ENCODE measurements around the gene DHX8. TPM values are rescaled to one million over a fixed set of nuclear protein-coding genes. Genes with fewer than 3 reads are reported as not detected.

DHX8 gene
- total RNA-seq, 1 experiment from 2014 or later: 53.5 TPM

DNA sequence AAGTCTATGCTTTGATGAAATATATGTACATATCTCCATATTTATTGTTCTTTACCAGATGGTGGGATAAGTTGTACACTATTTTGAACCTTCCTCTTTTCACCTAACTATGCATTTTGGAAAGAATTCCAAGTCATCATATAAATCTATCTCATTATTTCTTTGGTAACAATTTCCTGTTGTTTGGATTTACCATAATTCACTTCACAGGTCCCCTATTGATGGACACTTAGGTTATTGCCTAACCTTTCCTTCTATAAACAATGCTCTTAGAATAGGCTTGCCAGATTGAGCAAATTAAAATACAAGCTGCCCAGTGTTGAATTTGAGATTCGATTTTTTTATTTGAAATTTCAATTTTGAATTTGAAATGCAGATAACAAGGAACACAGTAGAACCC, 28.9 kb upstream of the DHX8 start:
- Histone ChIP-seq H3K27me3 (ENCODE audit: insufficient read depth, low read length) (no peaks in the 10 kb centered on the region), H3K9ac (ENCODE audit: low read length) (no peak overlapping the region), H3K9me2 (ENCODE audit: insufficient read depth) (no peaks in the 10 kb centered on the region), H3K4me1 (ENCODE audit: control insufficient read depth in 1 of 2, insufficient read depth in 2 of 2, low read length in 2 of 2) (peaks cover 0 to 23% of the 10 kb centered on the region in 2 experiments; a peak in 2 of 4 replicates), H4K20me1 (ENCODE audit: insufficient read depth) (no peaks in the 10 kb centered on the region), H3K36me3 (ENCODE audit: control insufficient read depth in 1 of 2, insufficient read depth in 2 of 2, low read length in 2 of 2) (no peaks in the 10 kb centered on the region), H3K9me3 (ENCODE audit: control insufficient read depth in 1 of 2, insufficient read depth in 1 of 2, low read depth in 1 of 2, low read length in 2 of 2) (no peaks in the 10 kb centered on the region), H3K79me2 (ENCODE audit: insufficient read depth, low read length) (no peaks in the 10 kb centered on the region), H2AFZ (ENCODE audit: low read depth, low read length, poor library complexity, severe bottlenecking) (no peak overlapping the region), H3K4me2 (ENCODE audit: low read length) (no peak overlapping the region), H3K27ac (ENCODE audit: low read depth, low read length) (no peak overlapping the region), H3K4me3 (replicated peaks in 1 of 2; ENCODE audit: low read depth in 1 of 2, low read length in 2 of 2) (no peak overlapping the region)
- ATAC-seq (no peak), DNase-seq (ENCODE audit: low read depth, low spot score) (no peak)
- no TSS peak for BruUV-seq (replicated peaks)
- RAD21 ChIA-PET (ENCODE audit: low non-redundant PET in 1 of 2, low total read pairs in 2 of 2, uncharacterized antibody in 2 of 2, unreplicated experiment in 2 of 2): no interaction called here
- POLR2A ChIA-PET: no interaction called here
- CTCF ChIA-PET: no interaction called here
- intact Hi-C loops (cut with micrococcal nuclease): no loop called here
- TF ChIP-seq CBX3 (IDR thresholded peaks at IDR 0.05; ENCODE audit: low read depth) (no peak), RAD21 (IDR thresholded peaks at IDR 0.05; ENCODE audit: low read depth) (no peak), EZH2phosphoT487 (IDR thresholded peaks at IDR 0.05; ENCODE audit: borderline replicate concordance) (no peak), SRF (IDR thresholded peaks at IDR 0.05; ENCODE audit: low read depth) (no peak), POLR2A (IDR thresholded peaks at IDR 0.05; ENCODE audit: borderline replicate concordance, extremely low read depth, insufficient read depth, insufficient read length) (no peak), EGR1 (IDR thresholded peaks at IDR 0.05; ENCODE audit: low read depth) (no peak), SIN3A (IDR thresholded peaks at IDR 0.05; ENCODE audit: low read depth) (no peak), ELF1 (IDR thresholded peaks at IDR 0.05; ENCODE audit: borderline replicate concordance, low read depth) (no peak), EZH2 (IDR thresholded peaks at IDR 0.05) (no peak)
- TF ChIP-seq, protein P1, sequence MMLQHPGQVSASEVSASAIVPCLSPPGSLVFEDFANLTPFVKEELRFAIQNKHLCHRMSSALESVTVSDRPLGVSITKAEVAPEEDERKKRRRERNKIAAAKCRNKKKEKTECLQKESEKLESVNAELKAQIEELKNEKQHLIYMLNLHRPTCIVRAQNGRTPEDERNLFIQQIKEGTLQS (IDR thresholded peaks at IDR 0.05): no peak

DNA sequence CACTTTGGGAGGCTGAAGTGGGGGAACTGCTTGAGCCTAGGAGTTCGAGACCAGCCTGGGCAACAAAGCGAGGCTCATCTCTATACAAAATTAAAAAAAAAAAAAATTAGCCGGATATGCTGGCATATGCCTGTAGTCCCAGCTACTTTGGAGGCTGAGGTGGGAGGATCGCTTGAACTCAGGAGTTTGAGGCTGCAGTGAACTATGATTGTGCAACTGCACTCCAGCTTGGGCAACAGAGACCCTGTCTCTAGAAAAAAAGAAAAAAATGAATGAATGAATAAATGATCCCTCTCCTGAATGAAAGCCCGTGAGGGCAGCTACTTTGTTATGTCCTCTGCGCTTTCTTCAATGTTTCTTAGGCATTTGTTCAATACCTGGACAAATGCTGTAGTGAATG, 27.7 kb upstream of the DHX8 start:
- ChIA-PET CTCF (no interaction called here), RAD21 (ENCODE audit: low non-redundant PET in 1 of 2, low total read pairs in 2 of 2, uncharacterized antibody in 2 of 2, unreplicated experiment in 2 of 2) (no interaction called here), POLR2A (no interaction called here)
- Histone ChIP-seq H3K4me2 (ENCODE audit: low read length) (no peak overlapping the region), H3K27me3 (ENCODE audit: insufficient read depth, low read length) (no peaks in the 10 kb centered on the region), H3K4me3 (replicated peaks in 1 of 2; ENCODE audit: low read depth in 1 of 2, low read length in 2 of 2) (no peak overlapping the region), H3K9me3 (ENCODE audit: control insufficient read depth in 1 of 2, insufficient read depth in 1 of 2, low read depth in 1 of 2, low read length in 2 of 2) (no peaks in the 10 kb centered on the region), H3K79me2 (ENCODE audit: insufficient read depth, low read length) (no peaks in the 10 kb centered on the region), H3K36me3 (ENCODE audit: control insufficient read depth in 1 of 2, insufficient read depth in 2 of 2, low read length in 2 of 2) (no peaks in the 10 kb centered on the region), H3K9ac (ENCODE audit: low read length) (no peak overlapping the region), H4K20me1 (ENCODE audit: insufficient read depth) (no peaks in the 10 kb centered on the region), H3K4me1 (ENCODE audit: control insufficient read depth in 1 of 2, insufficient read depth in 2 of 2, low read length in 2 of 2) (peaks cover 0 to 23% of the 10 kb centered on the region in 2 experiments; a peak in 2 of 4 replicates), H3K9me2 (ENCODE audit: insufficient read depth) (no peaks in the 10 kb centered on the region), H3K27ac (ENCODE audit: low read depth, low read length) (no peak overlapping the region), H2AFZ (ENCODE audit: low read depth, low read length, poor library complexity, severe bottlenecking) (no peak overlapping the region)
- ATAC-seq: no peak
- intact Hi-C loops (cut with micrococcal nuclease): no loop called here
- DNase-seq (ENCODE audit: low read depth, low spot score): no peak
- TF ChIP-seq, protein P2, sequence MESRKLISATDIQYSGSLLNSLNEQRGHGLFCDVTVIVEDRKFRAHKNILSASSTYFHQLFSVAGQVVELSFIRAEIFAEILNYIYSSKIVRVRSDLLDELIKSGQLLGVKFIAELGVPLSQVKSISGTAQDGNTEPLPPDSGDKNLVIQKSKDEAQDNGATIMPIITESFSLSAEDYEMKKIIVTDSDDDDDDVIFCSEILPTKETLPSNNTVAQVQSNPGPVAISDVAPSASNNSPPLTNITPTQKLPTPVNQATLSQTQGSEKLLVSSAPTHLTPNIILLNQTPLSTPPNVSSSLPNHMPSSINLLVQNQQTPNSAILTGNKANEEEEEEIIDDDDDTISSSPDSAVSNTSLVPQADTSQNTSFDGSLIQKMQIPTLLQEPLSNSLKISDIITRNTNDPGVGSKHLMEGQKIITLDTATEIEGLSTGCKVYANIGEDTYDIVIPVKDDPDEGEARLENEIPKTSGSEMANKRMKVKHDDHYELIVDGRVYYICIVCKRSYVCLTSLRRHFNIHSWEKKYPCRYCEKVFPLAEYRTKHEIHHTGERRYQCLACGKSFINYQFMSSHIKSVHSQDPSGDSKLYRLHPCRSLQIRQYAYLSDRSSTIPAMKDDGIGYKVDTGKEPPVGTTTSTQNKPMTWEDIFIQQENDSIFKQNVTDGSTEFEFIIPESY (IDR thresholded peaks at IDR 0.05; ENCODE audit: extremely low read depth, insufficient replicate concordance, low read length): no peak
- TF ChIP-seq, protein P3, sequence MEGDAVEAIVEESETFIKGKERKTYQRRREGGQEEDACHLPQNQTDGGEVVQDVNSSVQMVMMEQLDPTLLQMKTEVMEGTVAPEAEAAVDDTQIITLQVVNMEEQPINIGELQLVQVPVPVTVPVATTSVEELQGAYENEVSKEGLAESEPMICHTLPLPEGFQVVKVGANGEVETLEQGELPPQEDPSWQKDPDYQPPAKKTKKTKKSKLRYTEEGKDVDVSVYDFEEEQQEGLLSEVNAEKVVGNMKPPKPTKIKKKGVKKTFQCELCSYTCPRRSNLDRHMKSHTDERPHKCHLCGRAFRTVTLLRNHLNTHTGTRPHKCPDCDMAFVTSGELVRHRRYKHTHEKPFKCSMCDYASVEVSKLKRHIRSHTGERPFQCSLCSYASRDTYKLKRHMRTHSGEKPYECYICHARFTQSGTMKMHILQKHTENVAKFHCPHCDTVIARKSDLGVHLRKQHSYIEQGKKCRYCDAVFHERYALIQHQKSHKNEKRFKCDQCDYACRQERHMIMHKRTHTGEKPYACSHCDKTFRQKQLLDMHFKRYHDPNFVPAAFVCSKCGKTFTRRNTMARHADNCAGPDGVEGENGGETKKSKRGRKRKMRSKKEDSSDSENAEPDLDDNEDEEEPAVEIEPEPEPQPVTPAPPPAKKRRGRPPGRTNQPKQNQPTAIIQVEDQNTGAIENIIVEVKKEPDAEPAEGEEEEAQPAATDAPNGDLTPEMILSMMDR (IDR thresholded peaks at IDR 0.05 in 2 of 3, conservative IDR thresholded peaks at IDR 0.05 in 1 of 3; ENCODE audit: borderline replicate concordance in 1 of 3, insufficient read depth in 1 of 3, low read depth in 2 of 3, low read length in 2 of 3): no peak
- no TSS peak for BruUV-seq (replicated peaks)

All from HCT116 (cell line).